Measurements from ENCODE around the gene FLRT1. TPM values are rescaled to one million over a fixed set of nuclear protein-coding genes. Genes with fewer than 3 reads are reported as not detected.

Gene FLRT1
- total RNA-seq, 2 donors from 2014 or later: not detected

DNA sequence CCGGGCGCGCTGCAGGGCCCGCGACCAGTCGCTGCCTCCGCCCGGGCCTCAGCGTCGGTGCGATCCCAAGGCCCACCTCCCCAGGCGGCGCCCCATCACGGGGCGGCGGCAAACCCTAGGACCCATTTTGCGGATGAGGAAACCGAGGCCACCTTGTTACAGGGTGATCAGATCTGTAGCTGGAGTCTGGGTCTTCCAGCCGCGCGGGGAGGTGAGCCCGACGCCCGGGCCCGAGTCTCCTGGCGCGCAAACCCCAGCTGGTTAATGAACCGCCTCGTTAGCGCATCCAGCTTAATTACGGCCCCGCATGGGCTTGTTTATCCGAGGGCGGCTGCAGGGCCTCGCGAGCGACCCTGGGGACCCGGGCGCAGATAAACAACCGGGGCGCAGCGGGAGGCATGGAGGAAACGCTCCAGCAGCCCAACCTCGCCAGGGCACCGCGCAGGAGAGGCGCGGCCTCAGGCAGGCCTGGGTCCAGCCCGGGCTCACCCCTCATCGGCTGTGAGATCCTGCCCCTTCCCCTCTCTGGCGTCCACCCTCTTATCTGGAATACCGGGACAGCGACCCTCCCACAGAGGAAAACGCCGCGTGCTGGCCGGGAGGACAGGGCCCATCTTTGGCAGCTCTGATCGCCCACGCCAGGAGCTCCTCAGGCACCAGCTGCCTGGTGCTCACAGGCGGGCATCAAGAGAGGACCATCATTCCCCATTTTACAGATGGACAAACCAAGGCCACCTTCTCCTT is 34.8 kb upstream of the FLRT1 start:
- H3K4me1 ChIP-seq (ENCODE audit: control insufficient read depth, insufficient read depth, low read length): no peaks in the 10 kb centered on the region
- H3K36me3 ChIP-seq (ENCODE audit: control insufficient read depth, insufficient read depth, low read length): peaks cover 14% of the 10 kb centered on the region
- Mint-ChIP-seq H3K36me3 (ENCODE audit: low read depth) (peaks cover 19% of the 10 kb centered on the region), H3K4me3 (no peak overlapping the region), H3K27ac (no peak overlapping the region), H3K4me1 (peaks cover 4% of the 10 kb centered on the region), H3K9me3 (no peaks in the 10 kb centered on the region), H3K27me3 (ENCODE audit: insufficient read depth) (peaks cover 51% of the 10 kb centered on the region)
- no peak for DNase-seq
- no peaks in the 10 kb centered on the region for H3K9me3 ChIP-seq (ENCODE audit: control insufficient read depth, low read length)
- peaks cover 22% of the 10 kb centered on the region for H3K27me3 ChIP-seq (ENCODE audit: control insufficient read depth, insufficient read depth, low read length, poor library complexity, severe bottlenecking)
- H3K27ac ChIP-seq (ENCODE audit: low read depth, low read length): no peak overlapping the region
- no peak overlapping the region for H3K9ac ChIP-seq (ENCODE audit: extremely low read depth, low read length, poor library complexity, severe bottlenecking)
- WGBS, 2 experiments (ENCODE audit: insufficient coverage in 1 of 2, insufficient read length in 1 of 2): 69 to 76% methylated on average over 42 to 60 of the region's 60 CpGs
- no peak overlapping the region for H3K4me3 ChIP-seq (ENCODE audit: low read length)
- TF ChIP-seq CTCF (conservative IDR thresholded peaks at IDR 0.05): peak; percentile 8

DNA sequence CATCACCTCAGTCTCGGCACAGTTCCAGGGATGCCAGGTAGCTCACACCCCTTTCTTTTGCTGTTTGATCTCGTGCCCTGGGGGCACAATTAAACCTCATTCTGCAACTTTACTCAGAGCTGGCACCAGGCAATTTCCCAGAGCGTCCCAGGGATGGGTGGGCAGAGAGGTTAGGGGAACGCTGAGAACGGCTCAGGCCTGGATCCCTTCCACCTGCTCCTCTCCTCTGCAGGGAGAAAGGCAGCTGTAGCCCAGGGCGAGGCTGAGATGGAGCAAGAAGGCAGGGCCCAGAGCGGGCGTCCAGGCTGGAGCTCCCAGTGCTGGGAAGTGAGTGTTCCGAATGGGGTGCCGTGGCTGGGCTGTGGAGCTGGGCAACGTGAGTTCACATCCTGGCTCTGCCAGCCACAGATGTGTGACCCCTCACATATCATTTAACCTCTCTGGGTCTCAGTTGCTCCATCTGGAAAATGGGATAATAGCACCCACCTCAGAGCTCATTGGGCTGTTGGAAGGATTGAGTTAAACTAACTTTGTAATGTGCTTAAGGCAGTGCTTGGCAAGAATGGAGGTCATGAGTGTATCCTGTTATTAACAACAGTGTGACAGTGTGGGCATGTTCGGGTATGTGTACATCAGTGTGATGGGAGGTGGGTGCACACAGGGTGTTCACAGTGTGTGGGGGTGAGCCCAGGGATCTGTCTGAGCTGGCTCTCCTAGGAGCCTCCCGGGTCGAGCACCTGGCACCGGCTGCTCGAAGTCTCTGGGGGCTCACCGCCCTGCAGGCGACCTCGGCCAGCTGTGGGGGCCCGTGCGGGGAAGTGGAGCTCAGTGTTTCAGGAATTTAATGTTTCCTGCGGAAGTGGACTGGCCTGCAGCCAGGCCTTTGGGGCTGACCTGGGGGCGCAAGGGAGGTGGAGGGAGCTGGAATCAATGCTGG is 34.0 kb upstream of the FLRT1 start:
- Histone ChIP-seq H3K27me3 (ENCODE audit: control insufficient read depth, insufficient read depth, low read length, poor library complexity, severe bottlenecking) (peaks cover 30% of the 10 kb centered on the region), H3K9ac (ENCODE audit: extremely low read depth, low read length, poor library complexity, severe bottlenecking) (no peak overlapping the region), H3K36me3 (ENCODE audit: control insufficient read depth, insufficient read depth, low read length) (peaks cover 11% of the 10 kb centered on the region), H3K9me3 (ENCODE audit: control insufficient read depth, low read length) (no peaks in the 10 kb centered on the region), H3K27ac (ENCODE audit: low read depth, low read length) (no peak overlapping the region), H3K4me3 (ENCODE audit: low read length) (no peak overlapping the region), H3K4me1 (ENCODE audit: control insufficient read depth, insufficient read depth, low read length) (no peaks in the 10 kb centered on the region)
- 83 to 92% methylated on average over 9 to 23 of the region's 23 CpGs for WGBS, 2 experiments (ENCODE audit: insufficient coverage in 1 of 2, insufficient read length in 1 of 2)
- Mint-ChIP-seq H3K4me3 (no peak overlapping the region), H3K9me3 (no peaks in the 10 kb centered on the region), H3K4me1 (peaks cover 5% of the 10 kb centered on the region), H3K27me3 (ENCODE audit: insufficient read depth) (peaks cover 60% of the 10 kb centered on the region), H3K36me3 (ENCODE audit: low read depth) (peaks cover 14% of the 10 kb centered on the region), H3K27ac (no peak overlapping the region)
- DNase-seq: no peak
- no peak for TF ChIP-seq CTCF (conservative IDR thresholded peaks at IDR 0.05)

DNA sequence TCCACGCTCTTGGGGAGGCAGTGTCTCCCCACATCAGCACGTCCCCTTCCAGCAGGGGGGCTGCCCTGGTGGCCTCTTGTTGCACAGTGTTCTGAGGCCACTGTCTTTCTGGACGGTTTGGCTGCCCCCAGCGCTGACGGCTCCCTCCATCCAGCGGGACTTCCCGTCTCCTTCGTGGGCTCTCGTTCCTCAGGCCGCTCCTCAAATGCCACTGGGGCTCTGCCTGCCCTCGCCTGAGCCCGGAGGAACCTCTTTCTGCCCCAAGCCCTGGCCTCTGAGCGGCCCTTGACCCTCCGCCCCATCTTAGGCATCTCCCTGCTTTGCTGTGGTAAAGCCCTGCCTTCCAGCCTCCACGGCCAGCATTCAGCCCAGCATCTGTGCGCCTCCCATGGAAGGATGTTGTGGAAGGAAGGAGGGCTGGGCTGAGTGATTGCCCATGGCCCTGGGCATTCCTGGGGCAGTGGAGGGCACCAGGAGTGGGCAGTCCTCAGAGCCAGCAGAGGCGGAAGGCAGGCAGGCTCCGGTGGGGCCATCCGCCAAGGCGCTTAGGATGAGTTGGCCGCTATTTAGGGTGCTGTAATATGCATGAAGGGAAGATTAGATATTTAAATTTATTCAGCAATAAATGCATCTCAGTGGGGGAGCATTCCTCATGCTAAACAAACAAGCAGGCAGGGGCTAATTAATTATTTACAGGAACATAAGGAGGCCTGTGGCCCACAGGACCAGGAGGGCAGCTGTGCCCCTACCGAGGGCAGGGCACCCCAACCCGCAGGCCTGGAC is 31.7 kb upstream of the FLRT1 start:
- no peak for TF ChIP-seq CTCF (conservative IDR thresholded peaks at IDR 0.05)
- WGBS, 2 experiments (ENCODE audit: insufficient coverage in 1 of 2, insufficient read length in 1 of 2): 81 to 83% methylated on average over 13 to 23 of the region's 23 CpGs

More for the DNA sequence above, 31.7 kb upstream of the FLRT1 start:
- Histone ChIP-seq H3K27ac (ENCODE audit: low read depth, low read length) (no peak overlapping the region), H3K4me1 (ENCODE audit: control insufficient read depth, insufficient read depth, low read length) (peaks cover 3% of the 10 kb centered on the region), H3K9ac (ENCODE audit: extremely low read depth, low read length, poor library complexity, severe bottlenecking) (no peak overlapping the region), H3K9me3 (ENCODE audit: control insufficient read depth, low read length) (no peaks in the 10 kb centered on the region), H3K27me3 (ENCODE audit: control insufficient read depth, insufficient read depth, low read length, poor library complexity, severe bottlenecking) (peaks cover 47% of the 10 kb centered on the region), H3K36me3 (ENCODE audit: control insufficient read depth, insufficient read depth, low read length) (no peaks in the 10 kb centered on the region), H3K4me3 (ENCODE audit: low read length) (no peak overlapping the region)
- Mint-ChIP-seq H3K4me3 (no peak overlapping the region), H3K36me3 (ENCODE audit: low read depth) (no peaks in the 10 kb centered on the region), H3K4me1 (peaks cover 13% of the 10 kb centered on the region), H3K27ac (no peak overlapping the region), H3K27me3 (ENCODE audit: insufficient read depth) (peaks cover 81% of the 10 kb centered on the region), H3K9me3 (no peaks in the 10 kb centered on the region)
- peak; percentile 57 for DNase-seq
